ENCODE measurements around the gene KBTBD8.

- TF ChIP-seq CTCF (IDR thresholded peaks at IDR 0.05), result no peak
- no peak for TF ChIP-seq POLR2A (IDR thresholded peaks at IDR 0.05)
Observed at GRCh38 chr3:67009716-67010115, 11.6 kb downstream of the KBTBD8 start.

Measured in testis (tissue), 2 donors.